ENCODE data around the gene ELFN1.

ELFN1 gene

GRCh38 chr7:1646957-1647891 lies 22.9 kb upstream of the ELFN1 start:
- peak; percentile 54 for DNase-seq
- Histone ChIP-seq H3K27me3 (ENCODE audit: insufficient read depth, low read depth, severe bottlenecking) (no peaks in the 10 kb centered on the region), H3K4me3 (ENCODE audit: low read depth, low read length) (no peak overlapping the region), H3K9me3 (ENCODE audit: severe bottlenecking) (no peaks in the 10 kb centered on the region), H3K36me3 (no peaks in the 10 kb centered on the region), H3K27ac (peak overlapping the region; percentile 65)
- TF ChIP-seq CTCF (IDR thresholded peaks at IDR 0.05; ENCODE audit: low read depth, low read length), result no peak

- Histone ChIP-seq H3K4me3 (ENCODE audit: low read depth, low read length) (peak overlapping the region; percentile 14; the same call in 1 of the 2 replicates), H3K36me3 (no peaks in the 10 kb centered on the region), H3K27me3 (ENCODE audit: insufficient read depth, low read depth, severe bottlenecking) (no peaks in the 10 kb centered on the region), H3K9me3 (ENCODE audit: severe bottlenecking) (no peaks in the 10 kb centered on the region), H3K27ac (peak overlapping the region; percentile 65)
- DNase-seq, result peak; percentile 59
- no peak for TF ChIP-seq CTCF (IDR thresholded peaks at IDR 0.05; ENCODE audit: low read depth, low read length)
Observed at GRCh38 chr7:1647961-1648672, 22.0 kb upstream of the ELFN1 start.

- H3K27ac ChIP-seq, result no peak overlapping the region
- no peaks in the 10 kb centered on the region for H3K9me3 ChIP-seq (ENCODE audit: severe bottlenecking)
- no peak for DNase-seq
- no peaks in the 10 kb centered on the region for H3K27me3 ChIP-seq (ENCODE audit: insufficient read depth, low read depth, severe bottlenecking)
- no peak for TF ChIP-seq CTCF (IDR thresholded peaks at IDR 0.05; ENCODE audit: low read depth, low read length)
- no peaks in the 10 kb centered on the region for H3K36me3 ChIP-seq
- H3K4me3 ChIP-seq (ENCODE audit: low read depth, low read length), result no peak overlapping the region
Observed at GRCh38 chr7:1649751-1650326, 20.2 kb upstream of the ELFN1 start.

GRCh38 chr7:1650363-1651030 lies 19.6 kb upstream of the ELFN1 start:
- Histone ChIP-seq H3K27ac (no peak overlapping the region), H3K27me3 (ENCODE audit: insufficient read depth, low read depth, severe bottlenecking) (no peaks in the 10 kb centered on the region), H3K9me3 (ENCODE audit: severe bottlenecking) (no peaks in the 10 kb centered on the region), H3K36me3 (no peaks in the 10 kb centered on the region), H3K4me3 (ENCODE audit: low read depth, low read length) (no peak overlapping the region)
- no peak for DNase-seq
- TF ChIP-seq CTCF (IDR thresholded peaks at IDR 0.05; ENCODE audit: low read depth, low read length), result no peak

- H3K4me3 ChIP-seq (ENCODE audit: low read depth, low read length), result no peak overlapping the region
- DNase-seq, result no peak
Observed at GRCh38 chr7:1651031-1651446, 19.0 kb upstream of the ELFN1 start.

More at GRCh38 chr7:1651031-1651446, 19.0 kb upstream of the ELFN1 start:
- H3K27ac ChIP-seq, result no peak overlapping the region
- H3K27me3 ChIP-seq (ENCODE audit: insufficient read depth, low read depth, severe bottlenecking), result no peaks in the 10 kb centered on the region
- H3K9me3 ChIP-seq (ENCODE audit: severe bottlenecking), result no peaks in the 10 kb centered on the region
- no peak for TF ChIP-seq CTCF (IDR thresholded peaks at IDR 0.05; ENCODE audit: low read depth, low read length)
- no peaks in the 10 kb centered on the region for H3K36me3 ChIP-seq
